Mesothelial cell of epicardium (in vitro differentiated cells): ENCODE data around the gene OR7A10. TPM values are rescaled to one million over a fixed set of nuclear protein-coding genes. Genes with fewer than 3 reads are reported as not detected.

Source experiments
- DNase-seq, 2 experiments: peaks; one replicate each; pipeline ENCODE4 v3.0.0; 2021; ENCODE audit warnings: low spot score in 2 of 2; ENCODE audit not compliant: unreplicated experiment in 2 of 2
- H3K27ac Mint-ChIP-seq: 2 replicates; pipeline ENCODE4 v1.8.0; 2021; ENCODE audit warnings: mixed read lengths
- H3K27me3 Mint-ChIP-seq: 2 replicates; pipeline ENCODE4 v1.8.0; 2021; ENCODE audit warnings: low read depth, mixed read lengths
- H3K36me3 Mint-ChIP-seq: 2 replicates; pipeline ENCODE4 v1.8.0; 2021; ENCODE audit warnings: mixed read lengths
- H3K4me1 Mint-ChIP-seq: 2 replicates; pipeline ENCODE4 v1.8.0; 2021; ENCODE audit warnings: mixed read lengths
- H3K4me3 Mint-ChIP-seq: 2 replicates; pipeline ENCODE4 v1.8.0; 2021; ENCODE audit warnings: mild to moderate bottlenecking, moderate library complexity, mixed read lengths
- H3K9me3 Mint-ChIP-seq: 2 replicates; pipeline ENCODE4 v1.8.0; 2021; ENCODE audit warnings: mixed read lengths
- CTCF ChIP-seq: fragments of 200-600 bp; sonication (generic); IDR thresholded peaks from one replicate; pipeline ENCODE4 v1.5.0; 2021; ENCODE audit warnings: antibody characterized with exemption; ENCODE audit not compliant: unreplicated experiment
- total RNA-seq: library from RNA; stranded (reverse); gene quantifications from 3 replicates; pipeline ENCODE4 v1.2.1, GENCODE V29; 2021

OR7A10 gene
- total RNA-seq, 1 donor from 2014 or later = not detected

GRCh38 chr19:14868497-14868896 is 19.8 kb upstream of the OR7A10 start:
- H3K4me1 Mint-ChIP-seq = no peaks in the 10 kb centered on the region
- no peak for DNase-seq
- TF ChIP-seq CTCF = no peak
- H3K36me3 Mint-ChIP-seq = no peaks in the 10 kb centered on the region
- no peaks in the 10 kb centered on the region for H3K27me3 Mint-ChIP-seq
- peaks cover 71% of the 10 kb centered on the region for H3K9me3 Mint-ChIP-seq
- no peak overlapping the region for H3K4me3 Mint-ChIP-seq
- H3K27ac Mint-ChIP-seq = no peak overlapping the region

- no peak for TF ChIP-seq CTCF
- H3K4me1 Mint-ChIP-seq = no peaks in the 10 kb centered on the region
- H3K9me3 Mint-ChIP-seq = peaks cover 64% of the 10 kb centered on the region
- DNase-seq = no peak
- no peaks in the 10 kb centered on the region for H3K36me3 Mint-ChIP-seq
- no peak overlapping the region for H3K27ac Mint-ChIP-seq
- H3K4me3 Mint-ChIP-seq = no peak overlapping the region
- no peaks in the 10 kb centered on the region for H3K27me3 Mint-ChIP-seq
Observed at GRCh38 chr19:14843578-14843977, 5.1 kb downstream of the OR7A10 start.

- H3K36me3 Mint-ChIP-seq = no peaks in the 10 kb centered on the region
- H3K4me1 Mint-ChIP-seq = no peaks in the 10 kb centered on the region
- TF ChIP-seq CTCF = no peak
- no peak for DNase-seq
- H3K4me3 Mint-ChIP-seq = no peak overlapping the region
- no peak overlapping the region for H3K27ac Mint-ChIP-seq
- H3K9me3 Mint-ChIP-seq = peaks cover 60% of the 10 kb centered on the region
- H3K27me3 Mint-ChIP-seq = no peaks in the 10 kb centered on the region
Observed at GRCh38 chr19:14843169-14843568, 5.6 kb downstream of the OR7A10 start.

GRCh38 chr19:14840206-14840605 is 8.5 kb downstream of the OR7A10 start:
- H3K4me1 Mint-ChIP-seq = no peaks in the 10 kb centered on the region
- H3K4me3 Mint-ChIP-seq = no peak overlapping the region
- peaks cover 68% of the 10 kb centered on the region for H3K9me3 Mint-ChIP-seq
- no peak for TF ChIP-seq CTCF
- H3K27me3 Mint-ChIP-seq = no peaks in the 10 kb centered on the region
- H3K27ac Mint-ChIP-seq = no peak overlapping the region
- no peaks in the 10 kb centered on the region for H3K36me3 Mint-ChIP-seq
- DNase-seq = no peak

GRCh38 chr19:14837391-14837790 is 11.3 kb downstream of the OR7A10 start:
- Mint-ChIP-seq H3K27ac (no peak overlapping the region), H3K4me1 (no peaks in the 10 kb centered on the region), H3K36me3 (no peaks in the 10 kb centered on the region), H3K4me3 (no peak overlapping the region), H3K27me3 (no peaks in the 10 kb centered on the region), H3K9me3 (peaks cover 60% of the 10 kb centered on the region)
- no peak for TF ChIP-seq CTCF
- no peak for DNase-seq

- Mint-ChIP-seq H3K4me3 (no peak within 1 kb of the TSS), H3K27me3 (no peaks in the 10 kb centered on the region), H3K4me1 (no peaks in the 10 kb centered on the region), H3K27ac (no peak within 1 kb of the TSS), H3K36me3 (no peaks in the 10 kb centered on the region), H3K9me3 (peaks cover 61% of the 10 kb centered on the region)
- no peak for TF ChIP-seq CTCF
- DNase-seq = no peak
Observed at GRCh38 chr19:14835011-14835410, 13.7 kb downstream of the OR7A10 start, which contains the start of the genes OR7A5 and OR7C1. OR7A5 (minus strand) TSS chr19:14835185; CDS start chr19:14828241, 6,944 bp downstream. OR7C1 (minus strand) TSS chr19:14835185; CDS start chr19:14800136, 35,049 bp downstream.
